ENCODE results near the gene NDRG4.

DNA sequence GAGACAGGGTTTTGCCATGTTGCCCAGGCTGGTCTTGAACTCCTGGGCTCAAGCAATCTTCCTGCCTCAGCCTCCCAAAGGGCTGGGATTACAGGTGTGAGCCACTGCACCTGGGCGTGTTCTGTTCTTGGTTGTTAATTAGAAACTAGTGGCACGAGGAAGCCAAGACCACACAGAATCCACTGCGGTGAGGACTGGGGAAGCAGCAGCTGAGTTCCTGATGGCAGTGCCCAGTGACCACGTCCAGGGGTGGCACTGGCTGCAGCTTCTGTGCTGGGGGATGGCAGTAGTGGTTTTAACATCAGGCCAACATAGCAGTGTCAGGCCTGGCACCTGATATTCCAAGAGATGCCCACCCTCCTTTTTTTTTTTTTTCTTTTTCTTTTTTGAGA, 39.7 kb upstream of the NDRG4 start:
- TF ChIP-seq, protein P1, sequence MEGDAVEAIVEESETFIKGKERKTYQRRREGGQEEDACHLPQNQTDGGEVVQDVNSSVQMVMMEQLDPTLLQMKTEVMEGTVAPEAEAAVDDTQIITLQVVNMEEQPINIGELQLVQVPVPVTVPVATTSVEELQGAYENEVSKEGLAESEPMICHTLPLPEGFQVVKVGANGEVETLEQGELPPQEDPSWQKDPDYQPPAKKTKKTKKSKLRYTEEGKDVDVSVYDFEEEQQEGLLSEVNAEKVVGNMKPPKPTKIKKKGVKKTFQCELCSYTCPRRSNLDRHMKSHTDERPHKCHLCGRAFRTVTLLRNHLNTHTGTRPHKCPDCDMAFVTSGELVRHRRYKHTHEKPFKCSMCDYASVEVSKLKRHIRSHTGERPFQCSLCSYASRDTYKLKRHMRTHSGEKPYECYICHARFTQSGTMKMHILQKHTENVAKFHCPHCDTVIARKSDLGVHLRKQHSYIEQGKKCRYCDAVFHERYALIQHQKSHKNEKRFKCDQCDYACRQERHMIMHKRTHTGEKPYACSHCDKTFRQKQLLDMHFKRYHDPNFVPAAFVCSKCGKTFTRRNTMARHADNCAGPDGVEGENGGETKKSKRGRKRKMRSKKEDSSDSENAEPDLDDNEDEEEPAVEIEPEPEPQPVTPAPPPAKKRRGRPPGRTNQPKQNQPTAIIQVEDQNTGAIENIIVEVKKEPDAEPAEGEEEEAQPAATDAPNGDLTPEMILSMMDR (IDR thresholded peaks at IDR 0.05; ENCODE audit: poor library complexity, severe bottlenecking) = no peak
- TF ChIP-seq REST (IDR thresholded peaks at IDR 0.05; ENCODE audit: borderline replicate concordance) (no peak), POLR2AphosphoS5 (IDR thresholded peaks at IDR 0.05) (no peak), TAF1 (IDR thresholded peaks at IDR 0.05; ENCODE audit: low read depth) (no peak)

Data from neural cell (in vitro differentiated cells).